Astrocyte (in vitro differentiated cells and primary cell): ENCODE results near the gene ADAM30.

Experiments
- EZH2 ChIP-seq: IDR thresholded peaks from 2 replicates; pipeline ENCODE4 v1.6.1; 2012; ENCODE audit warnings: mild to moderate bottlenecking, low read length, inconsistent platforms; ENCODE audit not compliant: insufficient read depth
- TF ChIP-seq, protein P1 (sequence below): IDR thresholded peaks from 2 replicates; pipeline ENCODE4 v1.5.1; 2011; ENCODE audit warnings: low read depth, mild to moderate bottlenecking, inconsistent platforms, low read length, moderate library complexity; ENCODE audit not compliant: insufficient read depth

DNA sequence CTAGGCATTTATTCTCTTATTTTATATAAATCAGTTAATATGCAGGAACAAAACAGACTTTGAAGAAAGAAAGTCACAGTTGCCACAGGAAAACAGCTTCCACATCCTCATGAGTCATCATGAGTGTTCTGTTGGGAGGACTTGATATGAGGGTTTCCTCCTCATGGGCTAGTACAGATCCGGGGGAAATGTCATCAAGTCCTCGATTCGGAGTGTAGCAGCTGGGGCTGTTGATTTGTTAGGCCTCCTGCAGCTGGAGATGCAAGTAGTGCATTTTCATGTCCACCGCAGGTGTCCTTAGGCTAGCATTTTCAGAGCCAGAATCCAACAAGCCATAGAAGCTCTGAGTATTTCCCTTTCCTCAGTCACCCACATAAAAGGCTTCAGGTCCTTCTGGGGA, 36.7 kb downstream of the ADAM30 start:
- TF ChIP-seq, protein P1, sequence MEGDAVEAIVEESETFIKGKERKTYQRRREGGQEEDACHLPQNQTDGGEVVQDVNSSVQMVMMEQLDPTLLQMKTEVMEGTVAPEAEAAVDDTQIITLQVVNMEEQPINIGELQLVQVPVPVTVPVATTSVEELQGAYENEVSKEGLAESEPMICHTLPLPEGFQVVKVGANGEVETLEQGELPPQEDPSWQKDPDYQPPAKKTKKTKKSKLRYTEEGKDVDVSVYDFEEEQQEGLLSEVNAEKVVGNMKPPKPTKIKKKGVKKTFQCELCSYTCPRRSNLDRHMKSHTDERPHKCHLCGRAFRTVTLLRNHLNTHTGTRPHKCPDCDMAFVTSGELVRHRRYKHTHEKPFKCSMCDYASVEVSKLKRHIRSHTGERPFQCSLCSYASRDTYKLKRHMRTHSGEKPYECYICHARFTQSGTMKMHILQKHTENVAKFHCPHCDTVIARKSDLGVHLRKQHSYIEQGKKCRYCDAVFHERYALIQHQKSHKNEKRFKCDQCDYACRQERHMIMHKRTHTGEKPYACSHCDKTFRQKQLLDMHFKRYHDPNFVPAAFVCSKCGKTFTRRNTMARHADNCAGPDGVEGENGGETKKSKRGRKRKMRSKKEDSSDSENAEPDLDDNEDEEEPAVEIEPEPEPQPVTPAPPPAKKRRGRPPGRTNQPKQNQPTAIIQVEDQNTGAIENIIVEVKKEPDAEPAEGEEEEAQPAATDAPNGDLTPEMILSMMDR: no peak
- TF ChIP-seq EZH2: no peak
